HepG2 (cell line): ENCODE results near the gene SHOX. TPM values are rescaled to one million over a fixed set of nuclear protein-coding genes. Genes with fewer than 3 reads are reported as not detected.

Experiments
- ATAC-seq: fragments of 200-7000 bp; cut with Tn5 transposase; 3 replicates; pipeline ENCODE4 v1.9.1; 2020; ENCODE audit warnings: mild to moderate bottlenecking, moderate library complexity
- BruUV-seq: library from RNA; stranded (reverse); fragments of 400-500 nt; replicated peaks from 2 replicates; lab custom pipeline; 2021; lab: Mats Ljungman, UMichigan
- CTCF ChIA-PET: fragments of 300-600 bp; formaldehyde crosslinking; extraction: SDS; loops from one replicate; lab custom pipeline; 2021; ENCODE audit warnings: low total read pairs, inconsistent platforms, low intra/inter-chr PET ratio; lab: Yijun Ruan, JAX
- POLR2A ChIA-PET: fragments of 350-600 bp; sonication (Branson Sonifier 250); formaldehyde crosslinking; loops from one replicate; lab custom pipeline; 2020; ENCODE audit warnings: antibody characterized with exemption, inconsistent platforms; lab: Yijun Ruan, JAX
- DNase-seq: peaks from one replicate; pipeline ENCODE4 v3.0.0-alpha.2; 2015; ENCODE audit warnings: low spot score
- FAIRE-seq: peaks from 3 replicates; lab custom pipeline; 2011; peaks lifted over from hg19 to GRCh38; lab: Jason Lieb, UNC
- H2AFZ ChIP-seq: one replicate; pipeline ENCODE4 v1.6.1; 2011; ENCODE audit warnings: low read length, inconsistent platforms
- H3K27ac ChIP-seq: fragments of 300-600 bp; 3 replicates; pipeline ENCODE4 v1.8.0; 2011; ENCODE audit warnings: mixed run types, mild to moderate bottlenecking, mixed read lengths, low read length, inconsistent platforms; ENCODE audit not compliant: insufficient read depth; ENCODE audit errors: extremely low read length
- H3K27me3 ChIP-seq, 2 experiments: fragments of 200-600 bp in 1 of 2; 2 replicates in 1 of 2; 3 replicates in 1 of 2; pipeline versions ENCODE4 v1.6.0 to v1.8.0; 2011; ENCODE audit warnings: low read length in 2 of 2, mild to moderate bottlenecking in 2 of 2, moderate library complexity in 2 of 2, inconsistent platforms in 1 of 2; ENCODE audit not compliant: insufficient read depth in 2 of 2, control insufficient read depth in 1 of 2
- H3K36me3 ChIP-seq, 2 experiments: fragments of 200-600 bp in 1 of 2; replicated peaks in 1 of 2; 2 replicates in 1 of 2; 3 replicates in 1 of 2; pipeline versions ENCODE4 v1.5.1 to v1.8.0; 2011; ENCODE audit warnings: low read length in 2 of 2, inconsistent platforms in 1 of 2; ENCODE audit not compliant: insufficient read depth in 2 of 2, control insufficient read depth in 1 of 2
- H3K4me1 ChIP-seq: 2 replicates; pipeline ENCODE4 v1.5.1; 2012; ENCODE audit warnings: low read length, inconsistent platforms; ENCODE audit not compliant: insufficient read depth
- H3K4me2 ChIP-seq: 2 replicates; pipeline ENCODE4 v1.6.0; 2011; ENCODE audit warnings: low read depth, low read length, inconsistent platforms
- H3K4me3 ChIP-seq, 3 experiments: fragments of 200-600 bp in 1 of 3; sonication (generic), shearing (Covaris generic) in 1 of 3; replicated peaks in 1 of 3; 2 replicates each; pipeline ENCODE4 v1.5.1; 2011 to 2016; ENCODE audit warnings: low read length in 3 of 3, inconsistent platforms in 2 of 3, low read depth in 2 of 3, mild to moderate bottlenecking in 2 of 3, control low read depth in 1 of 3, mixed read lengths in 1 of 3; ENCODE audit not compliant: insufficient read depth in 1 of 3
- H3K79me2 ChIP-seq: one replicate; pipeline ENCODE4 v1.6.1; 2011; ENCODE audit warnings: low read length, inconsistent platforms; ENCODE audit not compliant: insufficient read depth
- H3K9ac ChIP-seq: 2 replicates; pipeline ENCODE4 v1.6.0; 2011; ENCODE audit warnings: mild to moderate bottlenecking, low read depth, low read length, inconsistent platforms; ENCODE audit not compliant: insufficient read depth
- H3K9me3 ChIP-seq: 2 replicates; pipeline ENCODE4 v1.5.1; 2012; ENCODE audit warnings: mild to moderate bottlenecking, low read length
- H4K20me1 ChIP-seq: 2 replicates; pipeline ENCODE4 v1.6.0; 2011; ENCODE audit warnings: inconsistent platforms, mild to moderate bottlenecking, low read length, moderate library complexity; ENCODE audit not compliant: insufficient read depth
- ARHGAP35 ChIP-seq: sonication (generic); formaldehyde crosslinking; IDR thresholded peaks from 2 replicates; pipeline ENCODE4 v1.9.0; 2022; ENCODE audit warnings: mild to moderate bottlenecking, inconsistent platforms, moderate library complexity, missing genetic modification reagents, borderline replicate concordance
- CENPT ChIP-seq: sonication (generic); formaldehyde crosslinking; IDR thresholded peaks from 2 replicates; pipeline ENCODE4 v1.8.0; 2022; ENCODE audit warnings: low read depth, mild to moderate bottlenecking, moderate library complexity, missing genetic modification reagents
- KLF11 ChIP-seq: IDR thresholded peaks from 2 replicates; pipeline ENCODE4 v1.6.1; 2016; ENCODE audit warnings: missing compliant biosample characterization
- LCORL ChIP-seq, 2 experiments: fragments of 450-650 bp in 1 of 2; sonication (generic) in 1 of 2; formaldehyde crosslinking in 1 of 2; IDR thresholded peaks; 2 replicates each; pipeline versions ENCODE4 v1.5.0 to v1.6.1; 2017 to 2020; ENCODE audit warnings: antibody characterized with exemption in 1 of 2, missing genetic modification reagents in 1 of 2
- MIER2 ChIP-seq: IDR thresholded peaks from 2 replicates; pipeline ENCODE4 v1.6.1; 2016; ENCODE audit warnings: missing biosample characterization, missing genetic modification reagents
- MXD4 ChIP-seq: IDR thresholded peaks from 2 replicates; pipeline ENCODE4 v1.6.1; 2016; ENCODE audit warnings: mild to moderate bottlenecking, missing biosample characterization, missing genetic modification reagents
- REL ChIP-seq: sonication (generic); formaldehyde crosslinking; conservative IDR thresholded peaks from 2 replicates; pipeline ENCODE4 v1.8.0; 2022; ENCODE audit warnings: mild to moderate bottlenecking, missing genetic modification reagents, moderate library complexity
- SNAI1 ChIP-seq: sonication (generic); formaldehyde crosslinking; IDR thresholded peaks from 2 replicates; pipeline ENCODE4 v1.5.0; 2020; ENCODE audit warnings: mild to moderate bottlenecking, missing genetic modification reagents, borderline replicate concordance
- SRSF9 ChIP-seq: fragments of 200-400 bp; formaldehyde crosslinking; IDR thresholded peaks from 2 replicates; pipeline ENCODE4 v1.6.1; 2018; ENCODE audit warnings: borderline replicate concordance, mild to moderate bottlenecking, low read depth, low read length; ENCODE audit not compliant: insufficient read depth, poor library complexity, severe bottlenecking
- STAT5B ChIP-seq: sonication (generic); formaldehyde crosslinking; IDR thresholded peaks from 2 replicates; pipeline ENCODE4 v1.4.0; 2020; ENCODE audit warnings: missing genetic modification reagents
- TCF12 ChIP-seq, 2 experiments: fragments of 450-650 bp in 1 of 2; sonication (generic) in 1 of 2; formaldehyde crosslinking in 1 of 2; IDR thresholded peaks; 2 replicates each; pipeline versions ENCODE4 v1.6.1 to v1.8.0; 2017 to 2022; ENCODE audit warnings: antibody characterized with exemption in 1 of 2, mild to moderate bottlenecking in 1 of 2, missing genetic modification reagents in 1 of 2, moderate library complexity in 1 of 2
- ZKSCAN1 ChIP-seq: fragments of 150-350 bp; IDR thresholded peaks from 2 replicates; pipeline ENCODE4 v1.6.1; 2014; ENCODE audit warnings: low read length
- ZNF138 ChIP-seq: sonication (generic); formaldehyde crosslinking; IDR thresholded peaks from 2 replicates; pipeline ENCODE4 v1.5.0; 2020; ENCODE audit warnings: mild to moderate bottlenecking, low read depth, missing genetic modification reagents
- ZNF331 ChIP-seq: sonication (generic); formaldehyde crosslinking; IDR thresholded peaks from 2 replicates; pipeline ENCODE4 v1.4.0; 2020; ENCODE audit warnings: missing genetic modification reagents
- ZNF33B ChIP-seq: sonication (generic); formaldehyde crosslinking; IDR thresholded peaks from 2 replicates; pipeline ENCODE4 v1.5.1; 2020; ENCODE audit warnings: mild to moderate bottlenecking, missing genetic modification reagents
- ZNF468 ChIP-seq: sonication (generic); formaldehyde crosslinking; IDR thresholded peaks from 2 replicates; pipeline ENCODE4 v1.8.0; 2022; ENCODE audit warnings: mild to moderate bottlenecking, moderate library complexity, missing genetic modification reagents
- ZNF747 ChIP-seq: sonication (generic); formaldehyde crosslinking; IDR thresholded peaks from 2 replicates; pipeline ENCODE4 v1.8.1; 2023; ENCODE audit warnings: missing genetic modification reagents, mild to moderate bottlenecking, borderline replicate concordance
- WGBS: methylation state at CpG from one replicate; pipeline ENCODE4 v1.1.6; 2017; ENCODE audit warnings: low lambda C conversion rate; 5-methylcytosine and 5-hydroxymethylcytosine counted together
- in situ Hi-C: cut with HindIII; loops from 2 replicates; pipeline ENCODE4 v1.10.0; 2017; ENCODE audit warnings: low pct_unique_long_range_greater_than_20kb; ENCODE audit not compliant: extremely low pct_ligation_motif_present
- intact Hi-C: fragments of 100-400 bp; cut with micrococcal nuclease; formaldehyde crosslinking; loops from one replicate; pipeline ENCODE4 v1.10.0; 2022; ENCODE audit not compliant: unreplicated experiment
- polyA plus RNA-seq, 8 experiments: library from polyadenylated mRNA; depleted of rRNA in 3 of 8; stranded (reverse) in 7 of 8; unstranded in 1 of 8; fragments of >200 nt; fragmentation: Illumina TruSeq in 4 of 8; extraction: Trizol in 4 of 8; gene quantifications; 2 replicates each; pipeline versions ENCODE4 v1.2.1 to v1.2.3, GENCODE V29; 2011 to 2016; ENCODE audit warnings: low read depth in 4 of 8, missing spikeins in 1 of 8, mixed read lengths in 1 of 8; ENCODE audit not compliant: insufficient read depth in 1 of 8
- total RNA-seq, 5 experiments: library from RNA; depleted of rRNA; stranded (reverse); fragments of >200 nt; fragmentation: Illumina TruSeq; extraction: Trizol; gene quantifications; 2 replicates each; pipeline ENCODE4 v1.2.3, GENCODE V29; 2016; ENCODE audit warnings: low read depth in 1 of 5
- TF ChIP-seq, protein P1 (sequence below): sonication (generic); formaldehyde crosslinking; IDR thresholded peaks from 2 replicates; pipeline ENCODE4 v1.4.0; 2020; ENCODE audit warnings: missing genetic modification reagents
- TF ChIP-seq, protein P2 (sequence below): sonication (generic); formaldehyde crosslinking; IDR thresholded peaks from 2 replicates; pipeline ENCODE4 v1.8.1; 2023; ENCODE audit warnings: mild to moderate bottlenecking, inconsistent platforms, moderate library complexity, missing genetic modification reagents, borderline replicate concordance

SHOX gene
- total and polyA plus RNA-seq, 2 of the 13 experiments (the other 11 are each of a cell fraction or from before 2014, with no cell fraction given), result not detected

DNA sequence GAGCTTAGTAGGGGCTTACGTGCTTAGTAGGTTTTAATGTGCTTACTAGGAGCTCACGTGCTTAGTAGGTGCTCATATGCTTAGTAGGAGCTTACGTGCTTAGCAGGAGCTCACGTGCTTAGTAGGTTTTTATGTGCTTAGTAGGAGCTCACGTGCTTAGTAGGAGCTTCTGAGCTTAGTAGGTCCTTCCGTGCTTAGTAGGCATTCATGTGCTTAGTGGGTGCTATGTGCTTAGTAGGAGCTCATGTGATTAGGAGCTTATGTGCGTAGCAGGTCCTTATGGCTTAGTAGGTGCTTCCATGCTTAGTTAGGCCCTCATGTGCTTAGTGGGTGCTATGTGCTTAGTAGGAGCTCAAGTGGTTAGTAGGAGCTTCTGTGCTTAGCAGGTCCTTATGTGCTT is 59.4 kb downstream of the SHOX start:
- DNase-seq, result no peak
- intact Hi-C loops, result no loop called here

DNA sequence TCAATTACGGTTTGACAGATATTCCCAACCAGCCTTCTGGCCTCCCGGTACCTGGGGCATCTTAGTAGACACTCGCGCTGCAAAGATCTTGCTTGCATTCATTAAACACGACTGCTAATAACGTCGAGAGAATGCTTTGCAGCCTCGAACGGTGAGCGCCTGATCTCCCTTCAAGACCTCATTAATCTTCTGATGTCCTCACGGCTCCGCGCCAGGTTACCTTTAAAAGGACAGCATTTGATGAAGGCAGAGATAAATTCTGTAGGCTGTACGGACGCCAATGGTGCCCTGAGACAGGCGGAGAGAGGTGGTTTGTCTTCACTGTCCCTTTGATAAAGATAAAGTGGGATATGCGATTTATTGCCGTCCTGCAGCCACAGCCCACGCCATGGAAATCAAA is 64.2 kb downstream of the SHOX start:
- CTCF ChIA-PET, result no interaction called here
- Histone ChIP-seq H3K27me3 (no peaks in the 10 kb centered on the region), H2AFZ (no peak overlapping the region), H3K9me3 (no peaks in the 10 kb centered on the region), H3K9ac (no peak overlapping the region), H3K4me1 (no peaks in the 10 kb centered on the region), H3K4me2 (no peak overlapping the region), H3K4me3 (no peak overlapping the region), H3K27ac (no peak overlapping the region), H4K20me1 (no peaks in the 10 kb centered on the region), H3K79me2 (no peaks in the 10 kb centered on the region), H3K36me3 (no peaks in the 10 kb centered on the region)
- 63% methylated on average over 19 of the region's 19 CpGs for WGBS
- in situ Hi-C loops (no loop called here), intact Hi-C loops (no loop called here)
- DNase-seq (no peak), ATAC-seq (no peak), FAIRE-seq (no peak)
- POLR2A ChIA-PET, result no interaction called here
- no TSS peak for BruUV-seq
- TF ChIP-seq ZNF33B (CRISPR knock-in tag) (no peak), LCORL (IDR thresholded peaks at IDR 0.05) (no peak), LCORL (CRISPR knock-in tag; IDR thresholded peaks at IDR 0.05) (no peak), ZNF468 (CRISPR knock-in tag) (no peak), ARHGAP35 (CRISPR knock-in tag) (no peak), MIER2 (no peak), MXD4 (no peak), KLF11 (no peak), TCF12 (IDR thresholded peaks at IDR 0.05) (no peak), TCF12 (CRISPR knock-in tag; IDR thresholded peaks at IDR 0.05) (no peak), ZNF138 (CRISPR knock-in tag) (no peak), SRSF9 (no peak), ZNF747 (CRISPR knock-in tag) (no peak), STAT5B (no peak), CENPT (CRISPR knock-in tag) (no peak), ZNF331 (CRISPR knock-in tag) (no peak), SNAI1 (CRISPR knock-in tag) (no peak)
- TF ChIP-seq, protein P1, sequence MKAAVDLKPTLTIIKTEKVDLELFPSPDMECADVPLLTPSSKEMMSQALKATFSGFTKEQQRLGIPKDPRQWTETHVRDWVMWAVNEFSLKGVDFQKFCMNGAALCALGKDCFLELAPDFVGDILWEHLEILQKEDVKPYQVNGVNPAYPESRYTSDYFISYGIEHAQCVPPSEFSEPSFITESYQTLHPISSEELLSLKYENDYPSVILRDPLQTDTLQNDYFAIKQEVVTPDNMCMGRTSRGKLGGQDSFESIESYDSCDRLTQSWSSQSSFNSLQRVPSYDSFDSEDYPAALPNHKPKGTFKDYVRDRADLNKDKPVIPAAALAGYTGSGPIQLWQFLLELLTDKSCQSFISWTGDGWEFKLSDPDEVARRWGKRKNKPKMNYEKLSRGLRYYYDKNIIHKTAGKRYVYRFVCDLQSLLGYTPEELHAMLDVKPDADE, result no peak
- TF ChIP-seq, protein P2, sequence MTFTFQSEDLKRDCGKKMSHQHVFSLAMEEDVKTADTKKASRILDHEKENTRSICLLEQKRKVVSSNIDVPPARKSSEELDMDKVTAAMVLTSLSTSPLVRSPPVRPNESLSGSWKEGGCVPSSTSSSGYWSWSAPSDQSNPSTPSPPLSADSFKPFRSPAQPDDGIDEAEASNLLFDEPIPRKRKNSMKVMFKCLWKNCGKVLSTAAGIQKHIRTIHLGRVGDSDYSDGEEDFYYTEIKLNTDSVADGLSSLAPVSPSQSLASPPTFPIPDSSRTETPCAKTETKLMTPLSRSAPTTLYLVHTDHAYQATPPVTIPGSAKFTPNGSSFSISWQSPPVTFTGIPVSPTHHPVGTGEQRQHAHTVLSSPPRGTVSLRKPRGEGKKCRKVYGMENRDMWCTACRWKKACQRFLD, result no peak

More for the DNA sequence above, 59.4 kb downstream of the SHOX start:
- ChIA-PET POLR2A (no interaction called here), CTCF (no interaction called here)
- Histone ChIP-seq H3K4me2 (no peak overlapping the region), H3K36me3 (no peaks in the 10 kb centered on the region), H3K4me3 (no peak overlapping the region), H3K9ac (no peak overlapping the region), H3K4me1 (no peaks in the 10 kb centered on the region), H3K79me2 (no peaks in the 10 kb centered on the region), H3K27ac (no peak overlapping the region), H3K9me3 (no peaks in the 10 kb centered on the region)
- in situ Hi-C loops, result no loop called here
- BruUV-seq, result no TSS peak
- TF ChIP-seq ZKSCAN1, result peak; percentile 97
- TF ChIP-seq REL (CRISPR knock-in tag), result no peak
- TF ChIP-seq, all 625 proteins: peak for 1
- 62% methylated on average over 7 of the region's 7 CpGs for WGBS
- no peak for ATAC-seq
- no peaks in the 10 kb centered on the region for H3K27me3 ChIP-seq
- no peak overlapping the region for H2AFZ ChIP-seq
- no peaks in the 10 kb centered on the region for H4K20me1 ChIP-seq
- FAIRE-seq, result no peak
